Naive B cell (primary cell): Measurements from ENCODE around the gene RAB23. TPM values are rescaled to one million over a fixed set of nuclear protein-coding genes. Genes with fewer than 3 reads are reported as not detected.

Source experiments
- polyA plus RNA-seq, 6 donors: library from polyadenylated mRNA; unstranded; fragments of 300-500 nt; fragmentation: Illumina TruSeq; gene quantifications; one replicate each; pipeline ENCODE4 v1.2.3, GENCODE V29; 2021; ENCODE audit warnings: low read depth in 6 of 6

Gene RAB23
- polyA plus RNA-seq, 6 donors from 2014 or later, result 0.26 to 0.79 (median 0.44) TPM; not detected in 1

Other genes with a start within 250 kb of the RAB23 start
- gene KIAA1586, start 175.6 kb downstream of the RAB23 start, polyA plus RNA-seq, result 1 to 10 TPM; 5.7 to 8.2 (median 6.2) TPM
- gene ZNF451, start 132.1 kb downstream of the RAB23 start, polyA plus RNA-seq, result 10 to 100 TPM; 32.2 to 40.4 (median 38.2) TPM
- 1 to 10 TPM; 1.9 to 4.4 (median 2.4) TPM for gene BAG2, start 50.0 kb downstream of the RAB23 start, polyA plus RNA-seq
- 10 to 100 TPM in 1 of 6 donors, 1 to 10 TPM in 5; 3.8 to 11.4 (median 8.8) TPM for gene PRIM2, start 95.3 kb upstream of the RAB23 start, polyA plus RNA-seq